NOMO-1 (cell line): ENCODE results near the gene MRO.
A peak's percentile ranks its signal among the peaks of the same experiment; 100 is the strongest.
"Not testable (repeated sequence)": the region's sequence is repeated elsewhere in the genome, so short reads cannot be mapped to it uniquely, and the experiment has no call there.

Source experiments
- DNase-seq, 2 experiments: peaks; one replicate each; lab custom pipeline; 2025; ENCODE audit not compliant: unreplicated experiment in 2 of 2; lab: John Stamatoyannopoulos, UW

The MRO gene

DNA sequence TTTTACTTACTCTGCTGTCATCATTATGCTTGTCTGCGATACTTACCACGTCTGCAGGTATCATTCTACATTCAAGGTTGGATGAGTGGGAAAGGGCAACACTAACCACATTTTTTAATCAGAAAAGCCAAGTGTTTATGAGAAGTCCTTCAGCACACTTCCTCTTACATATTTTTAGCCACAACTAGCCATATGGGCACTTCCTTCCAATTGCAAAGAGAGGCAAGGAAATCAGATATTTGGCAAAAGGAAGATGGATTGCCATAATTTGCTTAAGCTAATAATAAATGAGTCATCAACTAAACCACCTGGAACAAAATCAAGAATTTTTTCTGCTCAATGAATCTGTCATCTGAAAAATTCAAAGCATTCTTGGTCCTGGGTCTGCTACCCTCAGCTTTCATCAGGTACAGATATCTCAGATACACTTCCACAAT is 16.7 kb upstream of the MRO start:
- peak; percentile 69 to 78 for DNase-seq

DNA sequence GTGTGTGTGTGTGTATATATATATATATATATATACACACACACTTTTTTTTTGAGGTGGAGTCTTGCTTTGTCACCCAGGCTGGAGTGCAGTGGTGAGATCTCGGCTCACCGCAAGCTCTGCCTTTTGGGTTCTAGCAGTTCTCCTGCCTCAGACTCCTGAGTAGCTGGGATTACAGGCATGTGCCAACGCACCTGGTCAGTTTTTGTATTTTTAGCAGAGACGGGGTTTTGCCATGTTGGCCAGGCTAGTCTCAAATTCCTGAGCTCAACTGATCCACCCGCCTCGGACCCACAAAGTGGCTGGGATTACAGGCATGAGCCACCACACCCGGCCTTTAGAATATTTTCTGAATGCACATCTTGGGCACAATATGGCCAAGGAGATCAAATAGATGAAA is 13.7 kb upstream of the MRO start:
- DNase-seq = not testable (repeated sequence)

DNA sequence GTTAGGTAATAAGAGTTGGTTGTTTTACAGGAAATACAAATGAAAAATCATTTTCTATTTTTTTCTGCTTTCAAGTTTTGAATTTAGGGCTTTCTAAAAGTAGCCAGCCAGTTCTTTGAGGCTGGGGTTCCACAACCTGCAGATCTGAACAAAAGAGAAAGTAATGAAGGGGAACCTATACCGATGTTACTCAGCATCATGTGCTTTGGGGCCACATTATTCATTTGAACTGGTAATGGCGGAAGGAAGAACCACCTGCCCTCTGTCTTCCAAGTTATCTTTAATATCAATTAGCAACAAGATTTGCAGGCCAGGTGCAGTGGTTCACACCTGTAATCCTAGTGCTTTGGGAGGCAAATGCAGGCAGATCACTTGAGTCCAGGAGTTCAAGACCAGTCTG is 12.9 kb upstream of the MRO start:
- no peak for DNase-seq

DNA sequence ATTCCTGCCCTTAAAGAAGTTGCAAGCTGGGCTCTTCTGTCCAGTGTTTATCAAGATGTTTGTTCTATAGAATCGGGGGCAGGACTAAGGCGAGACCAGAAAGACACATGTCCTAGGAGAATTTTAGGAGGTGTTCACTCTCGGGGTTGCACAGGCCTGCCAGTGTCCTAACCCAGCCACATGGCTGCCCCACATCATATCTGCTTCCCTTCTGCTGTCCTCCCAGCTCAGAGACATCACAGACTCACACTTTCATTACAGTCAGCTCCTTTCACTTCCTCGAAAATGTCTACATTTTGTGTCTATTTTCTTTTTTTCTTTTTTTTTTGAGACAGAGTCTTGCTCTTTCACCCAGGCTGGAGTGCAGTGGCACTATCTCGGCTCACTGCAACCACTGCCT is 10.7 kb upstream of the MRO start:
- DNase-seq = peak; percentile 9 to 44

DNA sequence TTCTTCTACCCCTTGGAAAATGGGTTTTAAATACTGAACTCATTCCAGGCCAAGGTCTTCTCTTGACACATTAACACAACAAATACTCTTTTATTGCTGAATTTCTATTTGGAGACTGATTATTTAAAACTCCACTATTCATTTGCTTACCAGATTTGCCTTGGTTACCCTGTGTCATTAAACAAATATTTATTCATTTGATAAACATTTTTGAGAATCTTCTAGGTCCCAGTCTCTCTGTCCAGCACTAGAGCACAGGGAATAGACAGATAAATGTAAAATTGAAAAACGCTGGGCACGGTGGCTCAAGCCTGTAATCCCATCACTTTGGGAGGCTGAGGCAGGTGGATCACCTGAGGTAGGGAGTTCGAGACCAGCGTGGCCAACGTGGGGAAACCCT is 9.8 kb upstream of the MRO start:
- DNase-seq = no peak

DNA sequence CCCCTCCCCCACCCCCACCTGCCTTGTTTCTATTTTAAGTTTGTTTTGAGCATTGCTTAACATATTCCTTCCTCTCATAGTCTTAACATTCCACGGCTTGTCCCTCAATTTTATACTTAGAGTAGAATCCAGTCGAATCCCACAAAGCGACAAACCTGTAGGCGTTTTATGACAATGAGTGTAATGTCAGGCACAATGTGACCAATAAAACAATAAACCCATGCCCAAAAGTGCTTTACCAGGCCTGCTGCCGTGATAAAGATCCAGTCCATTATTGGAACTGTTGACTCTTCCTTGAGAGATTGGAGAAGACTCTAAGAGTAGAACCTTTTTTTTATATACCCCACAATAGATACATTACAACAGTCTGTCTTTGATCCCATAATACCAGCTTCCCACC is 6.2 kb upstream of the MRO start:
- DNase-seq = no peak

DNA sequence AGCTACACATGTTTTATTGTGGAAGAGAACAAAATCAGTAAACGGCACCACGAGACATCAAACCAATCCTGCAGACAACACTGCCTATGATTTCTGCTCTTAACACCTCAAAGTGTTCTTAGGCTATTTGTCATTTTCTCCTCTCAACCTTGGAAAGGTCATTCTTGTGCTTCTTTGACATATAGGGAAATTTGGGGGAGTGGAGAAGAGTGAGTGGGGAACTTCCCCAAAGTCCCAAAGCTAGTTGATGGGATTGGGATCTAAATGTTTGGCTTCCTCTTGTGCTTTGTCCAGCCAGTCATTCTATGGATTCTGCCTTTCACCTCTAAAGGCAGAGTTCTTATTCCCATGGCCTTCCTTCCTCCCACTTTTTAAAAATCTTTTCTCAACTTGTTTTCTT is 5.8 kb upstream of the MRO start:
- DNase-seq = no peak

DNA sequence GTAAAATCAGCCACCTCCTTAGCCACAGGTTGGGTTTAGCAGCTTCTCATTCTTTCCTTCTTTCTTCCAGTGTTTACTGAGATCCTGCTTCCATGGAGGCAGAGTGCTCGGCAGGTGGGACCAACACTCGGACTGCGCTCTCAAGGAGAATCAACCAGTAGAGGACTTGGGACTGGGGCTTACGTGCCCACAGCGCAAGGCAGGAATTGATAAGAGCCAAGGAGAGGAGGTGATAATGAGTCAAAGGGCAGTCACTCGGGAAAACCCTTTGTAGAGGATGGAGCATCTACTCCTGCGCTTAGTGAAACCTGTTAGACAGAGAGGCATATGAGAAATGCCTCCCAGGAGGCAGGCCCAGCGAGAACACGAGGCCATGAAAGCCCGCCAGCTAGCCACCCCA is 2.9 kb upstream of the MRO start:
- no peak for DNase-seq

DNA sequence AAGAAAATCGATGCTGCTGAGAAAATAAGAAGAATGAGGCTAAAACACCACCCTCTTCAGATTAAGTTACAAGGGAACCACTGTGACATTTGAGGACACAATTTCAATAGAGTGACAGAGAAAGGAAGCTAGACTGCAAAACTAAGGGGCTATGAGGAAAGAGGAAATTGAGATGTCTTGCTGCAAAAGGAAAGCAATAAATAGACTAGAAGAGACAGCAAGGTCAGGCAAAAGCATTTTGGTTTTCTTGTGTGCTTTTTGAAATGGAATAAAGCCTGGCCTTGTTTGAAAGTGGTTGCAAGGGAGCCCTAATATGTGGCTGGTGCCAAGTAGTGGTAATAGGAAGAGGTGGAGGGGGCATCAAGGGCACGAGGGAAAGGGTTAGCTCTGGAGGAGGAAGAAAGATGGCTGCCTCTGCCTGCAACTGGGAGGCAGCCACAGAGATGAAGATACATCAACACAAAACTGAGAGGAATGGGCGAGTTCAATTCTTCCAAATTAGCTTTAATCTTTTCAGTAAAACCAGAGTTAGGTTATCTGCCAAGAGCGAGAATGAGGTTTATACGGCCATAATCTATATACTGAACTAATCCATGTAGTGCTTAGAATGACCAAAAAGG is 1.2 kb upstream of the MRO start:
- peak; percentile 52 to 86 for DNase-seq

DNA sequence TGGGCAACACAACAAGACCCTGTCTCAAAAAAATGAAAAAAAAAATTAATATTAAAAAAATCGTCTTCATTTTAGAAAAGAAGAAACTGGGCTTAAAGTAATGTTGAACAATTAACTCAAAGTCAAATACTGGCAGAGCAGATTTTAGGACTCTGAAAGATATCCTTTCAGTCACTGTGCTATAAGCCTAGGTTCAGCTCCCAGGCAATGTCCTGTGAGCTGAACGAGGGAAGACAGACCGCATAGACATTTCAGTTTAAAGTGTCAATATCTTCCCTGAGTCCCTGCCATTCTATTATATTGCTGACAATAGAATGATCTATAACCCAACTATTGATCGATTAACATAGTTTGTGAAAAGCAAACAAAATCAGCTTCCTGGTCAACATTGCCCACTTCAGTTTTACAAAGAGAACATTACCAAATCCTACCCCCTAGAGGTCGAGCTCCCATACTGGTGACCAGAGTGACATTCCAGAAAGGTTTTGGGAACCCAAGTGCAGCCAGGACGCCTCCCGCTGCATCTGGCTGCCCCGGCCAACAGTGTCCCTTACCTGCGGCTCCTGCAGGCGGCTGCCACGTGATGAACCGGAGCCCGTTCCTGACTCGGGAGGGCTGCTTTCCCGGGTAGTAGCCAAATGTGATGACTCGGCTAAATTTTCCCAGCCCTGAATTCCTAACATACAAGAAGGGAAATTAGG is 639 bp downstream of the MRO start:
- no peak for DNase-seq

DNA sequence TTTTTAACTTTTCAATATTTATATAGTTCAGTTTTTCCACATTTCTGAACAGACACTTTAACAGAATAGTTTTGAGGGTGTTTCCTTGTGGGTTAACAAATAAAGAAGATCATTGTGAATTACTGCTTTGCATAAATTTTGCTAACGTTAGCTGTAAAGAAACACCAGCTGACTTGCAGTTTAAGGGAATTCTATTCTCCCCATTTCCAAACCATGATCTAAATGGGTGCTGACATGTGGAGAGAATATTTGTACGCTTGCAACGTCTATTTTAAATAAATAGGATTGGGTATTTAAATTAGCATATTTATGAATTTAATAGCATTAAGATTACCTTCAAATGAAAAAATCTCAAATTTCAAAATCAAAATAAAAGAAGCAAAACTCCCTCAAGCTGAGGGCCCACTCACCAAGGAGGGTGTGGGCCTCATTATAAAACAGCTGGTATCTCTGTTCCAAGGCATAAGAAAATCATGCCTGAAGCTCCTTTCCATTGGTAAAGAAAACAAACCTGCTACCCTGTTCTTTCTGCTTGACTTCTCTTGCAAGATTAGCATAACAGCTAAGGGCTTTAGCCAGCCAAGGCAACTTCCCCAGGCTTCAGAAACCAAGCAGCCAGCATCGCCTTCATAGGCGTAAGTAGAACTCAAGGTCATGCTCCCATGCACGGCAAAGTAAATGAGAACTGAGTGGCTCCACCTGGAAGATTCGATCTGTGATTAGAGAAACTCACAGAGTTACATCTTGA is 3.2 kb downstream of the MRO start:
- DNase-seq = no peak

DNA sequence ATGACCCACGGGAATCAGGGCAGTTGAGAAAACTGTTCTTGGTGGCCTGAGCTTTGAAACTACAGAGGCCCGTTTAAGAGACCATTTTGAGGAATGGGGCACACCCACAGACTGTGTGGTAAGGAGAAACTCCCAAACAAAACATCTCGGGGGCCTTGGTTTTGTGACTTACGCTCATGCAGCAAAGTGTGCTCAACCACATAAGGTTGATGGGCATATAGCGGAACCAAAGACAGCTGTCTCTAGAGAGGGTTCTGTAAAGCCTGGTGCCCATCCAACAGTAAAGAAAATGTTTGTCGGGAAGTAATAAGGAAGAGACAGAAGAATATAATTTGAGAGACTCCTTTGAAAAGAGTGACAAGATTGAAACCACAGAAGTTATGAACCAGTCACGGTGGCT is 5.4 kb downstream of the MRO start:
- DNase-seq = no peak

DNA sequence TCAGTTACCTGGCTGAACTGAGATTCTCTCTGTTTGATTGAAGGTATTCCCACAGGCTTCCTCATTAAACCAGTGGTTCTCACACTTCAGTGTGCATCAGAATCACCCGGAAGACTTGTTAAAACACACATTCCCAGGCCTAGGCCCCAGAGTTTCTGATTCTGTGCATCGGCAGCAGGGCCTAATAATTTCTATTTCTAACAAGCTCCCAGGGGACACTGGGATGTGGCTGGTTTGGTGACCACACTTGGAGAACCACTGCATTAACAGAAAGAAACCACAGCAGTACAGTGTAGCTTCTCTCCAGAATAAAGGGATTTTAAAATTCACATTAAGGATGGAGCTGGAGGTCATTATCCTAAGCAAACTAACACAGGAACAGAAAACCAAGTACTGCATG is 6.5 kb downstream of the MRO start:
- no peak for DNase-seq

DNA sequence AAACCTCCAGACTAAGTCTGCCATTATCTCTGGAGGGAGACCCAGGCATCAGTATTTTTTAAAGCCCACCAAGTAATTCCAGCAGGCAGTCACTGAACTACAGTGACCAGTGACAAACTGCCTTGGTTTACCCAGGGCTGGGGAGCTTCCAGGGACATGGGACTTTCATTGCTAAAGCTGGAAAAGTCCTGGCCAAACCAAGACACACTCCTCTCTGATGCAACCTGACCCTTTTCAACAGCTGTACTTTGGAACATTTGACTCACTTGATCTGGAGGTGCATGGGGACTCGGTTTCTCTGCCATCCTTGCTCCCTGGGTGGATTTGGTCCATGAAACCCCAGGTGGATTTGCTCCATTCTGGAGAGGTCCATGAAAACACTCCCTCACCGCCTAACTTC is 7.0 kb downstream of the MRO start:
- DNase-seq = no peak

DNA sequence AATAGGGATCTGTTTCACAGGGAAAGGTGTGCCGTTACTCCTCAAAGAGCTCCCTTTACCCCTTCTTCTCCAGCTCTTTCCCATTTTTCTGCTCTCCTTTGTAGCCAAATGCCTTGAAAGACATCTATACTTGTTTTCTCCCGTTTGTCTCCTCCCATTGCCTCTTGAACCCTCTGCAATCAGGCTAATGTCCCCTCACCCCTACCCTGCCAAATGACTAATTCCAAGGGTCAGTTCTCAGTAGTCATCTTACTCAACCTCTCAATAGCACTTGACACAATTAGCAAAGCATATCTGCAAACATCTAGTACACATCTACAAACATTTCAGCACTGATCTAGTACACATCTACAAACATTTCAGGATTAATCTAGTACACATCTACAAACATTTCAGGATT is 12.6 kb downstream of the MRO start:
- DNase-seq = no peak

DNA sequence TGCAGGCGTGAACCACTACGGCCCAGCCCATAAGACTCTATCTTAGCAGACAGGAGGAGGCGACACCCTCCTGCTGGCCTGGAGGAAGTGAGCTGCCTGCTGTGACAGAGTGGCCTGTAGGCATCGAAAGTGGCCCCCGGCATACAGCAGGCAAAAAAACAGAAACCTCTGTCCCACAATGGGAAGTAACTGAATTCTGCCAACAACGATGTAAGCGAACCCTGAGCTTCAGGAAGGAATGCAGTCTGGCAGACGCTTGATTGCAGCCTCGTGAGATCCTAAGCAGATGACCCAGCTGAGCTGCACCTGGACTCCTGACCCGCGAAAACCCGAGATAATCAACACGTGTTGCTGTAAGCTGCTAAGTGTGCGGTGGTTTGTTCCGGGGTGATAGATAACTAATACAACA is 13.6 kb downstream of the MRO start:
- DNase-seq = peak; percentile 52 to 65

DNA sequence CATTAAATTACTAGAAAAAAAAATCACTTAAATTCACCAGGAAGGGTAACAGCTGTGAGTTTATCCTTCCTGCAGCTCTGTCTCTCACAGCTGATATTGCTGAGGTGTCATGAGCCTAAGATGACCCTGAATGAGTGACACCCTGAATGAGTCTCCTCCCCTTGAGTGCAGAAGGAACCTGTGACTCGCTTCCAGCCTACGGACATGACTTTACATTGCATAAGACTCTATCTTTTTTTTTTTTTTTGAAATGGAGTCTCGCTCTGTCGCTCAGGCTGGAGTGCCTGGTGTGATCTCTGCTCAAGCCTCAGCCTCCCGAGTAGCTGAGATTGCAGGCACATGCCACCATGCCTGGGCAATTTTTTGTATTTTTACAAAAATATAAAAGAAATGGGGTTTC is 14.1 kb downstream of the MRO start:
- DNase-seq = peak in 1 of 2 experiments; percentile 21

DNA sequence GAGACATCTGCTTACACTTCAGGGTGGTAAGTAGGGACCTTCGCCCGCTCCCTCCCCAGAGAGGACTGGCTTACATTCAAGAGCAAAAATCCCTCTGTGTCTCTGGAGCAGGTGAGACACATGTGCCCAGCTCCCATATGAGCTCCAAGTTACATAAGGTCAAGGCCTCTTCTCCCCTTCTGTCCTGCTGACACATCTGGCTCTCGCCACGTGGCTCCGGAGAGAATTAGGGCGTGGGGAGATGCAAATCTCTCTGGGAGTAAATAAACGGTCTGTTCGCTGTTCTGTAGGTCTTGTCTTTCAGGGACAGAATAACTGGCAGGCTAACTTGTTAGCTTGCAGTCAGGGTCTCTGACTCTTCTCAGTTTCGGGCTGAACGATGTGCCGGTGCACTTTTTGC is 16.2 kb downstream of the MRO start:
- DNase-seq = no peak

DNA sequence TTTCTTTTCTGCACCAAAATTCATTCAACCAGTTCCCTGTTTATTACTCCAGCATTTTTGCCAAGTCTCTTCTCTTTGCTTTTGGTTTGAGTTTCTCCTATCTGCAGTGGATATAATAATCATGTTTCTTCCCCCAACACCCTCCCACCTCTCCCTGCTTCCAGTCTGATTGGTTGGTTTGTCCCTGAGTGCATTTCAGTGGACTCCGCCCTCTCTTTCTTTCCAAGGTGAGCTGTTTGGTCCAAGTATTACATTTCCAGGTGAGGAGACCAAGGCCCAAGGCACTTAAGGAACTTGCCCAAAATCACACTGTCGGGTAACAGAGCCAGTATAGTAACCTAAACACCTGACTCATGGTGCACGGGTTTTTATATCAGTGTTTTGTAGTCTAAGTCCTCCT is 17.7 kb downstream of the MRO start:
- DNase-seq = no peak

DNA sequence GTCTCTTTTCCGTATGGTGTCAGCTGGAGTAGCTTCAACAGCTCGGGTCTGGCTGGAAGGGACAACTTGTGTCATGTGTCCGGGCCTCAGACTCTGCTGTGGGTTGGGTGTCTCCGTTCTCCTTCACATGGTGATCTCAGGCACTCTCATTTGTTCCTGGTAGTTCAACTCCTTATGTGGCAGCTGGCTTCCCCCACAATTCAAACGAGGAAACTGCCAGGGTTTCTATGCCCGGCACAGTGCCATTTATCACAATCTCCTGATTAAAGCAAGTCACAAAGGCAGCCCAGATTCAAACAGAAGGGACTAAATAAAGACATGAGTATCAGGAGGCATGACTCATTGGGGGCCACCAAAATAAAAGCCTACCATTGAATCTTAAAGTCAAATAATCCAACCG is 22.7 kb downstream of the MRO start:
- no peak for DNase-seq

DNA sequence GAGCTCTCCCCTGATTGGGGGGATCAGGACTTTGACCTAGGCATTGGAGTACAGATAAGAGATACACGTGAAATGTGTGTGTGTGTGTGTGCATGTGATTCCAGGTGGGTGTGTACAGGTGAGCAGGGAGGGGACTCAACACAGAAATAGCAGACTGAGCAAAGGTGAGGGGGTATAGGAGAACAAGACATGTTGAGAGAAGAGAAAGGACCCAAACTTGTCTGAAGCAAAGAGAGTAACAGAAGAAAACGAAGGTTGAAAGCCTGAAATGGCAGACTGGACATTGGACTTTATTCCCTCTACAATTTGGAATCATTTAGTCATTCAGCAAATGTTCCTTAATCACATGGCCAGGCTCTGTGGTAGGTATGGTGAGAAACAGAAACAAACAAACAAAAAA is 23.3 kb downstream of the MRO start:
- DNase-seq = no peak
